GM23338 (cell line): Measurements from ENCODE around the gene FMN2. TPM values are rescaled to one million over a fixed set of nuclear protein-coding genes. Genes with fewer than 3 reads are reported as not detected.

Experiments used
- ATAC-seq: fragments of 200-7000 bp; cut with Tn5 transposase; 3 replicates; pipeline ENCODE4 v1.9.1; 2020
- DNase-seq: peaks from one replicate; pipeline ENCODE4 v3.0.0-alpha.2; 2015; ENCODE audit warnings: low spot score
- H2AFZ ChIP-seq: fragments of 200-600 bp; sonication (generic); 2 replicates; pipeline ENCODE4 v1.8.0; 2016; ENCODE audit warnings: antibody characterized with exemption, mild to moderate bottlenecking, moderate library complexity
- H3F3A ChIP-seq: fragments of 200-600 bp; sonication (generic); replicated peaks from 2 replicates; pipeline ENCODE4 v1.8.0; 2017; ENCODE audit warnings: antibody characterized with exemption, mixed run types, low read depth
- H3K27ac ChIP-seq: fragments of 200-600 bp; sonication (generic); 2 replicates; pipeline ENCODE4 v1.6.1; 2016; ENCODE audit warnings: low read depth
- H3K27me3 ChIP-seq: fragments of 200-600 bp; sonication (generic); 2 replicates; pipeline ENCODE4 v1.8.0; 2016; ENCODE audit warnings: mild to moderate bottlenecking, mixed run types, moderate library complexity; ENCODE audit not compliant: insufficient read depth
- H3K36me3 ChIP-seq: fragments of 200-600 bp; sonication (generic); 2 replicates; pipeline ENCODE4 v1.8.0; 2016; ENCODE audit warnings: mild to moderate bottlenecking; ENCODE audit not compliant: insufficient read depth
- H3K4me1 ChIP-seq: fragments of 200-600 bp; sonication (generic); 2 replicates; pipeline ENCODE4 v1.8.0; 2016; ENCODE audit warnings: mild to moderate bottlenecking, moderate library complexity; ENCODE audit not compliant: insufficient read depth
- H3K4me2 ChIP-seq: fragments of 200-600 bp; sonication (generic); 2 replicates; pipeline ENCODE4 v1.7.1; 2017; ENCODE audit warnings: mixed run types
- H3K4me3 ChIP-seq: fragments of 200-600 bp; sonication (generic); 2 replicates; pipeline ENCODE4 v1.6.1; 2016; ENCODE audit warnings: mixed run types
- H3K79me2 ChIP-seq: fragments of 200-600 bp; sonication (generic); replicated peaks from 2 replicates; pipeline ENCODE4 v1.8.0; 2017; ENCODE audit warnings: mild to moderate bottlenecking; ENCODE audit not compliant: insufficient read depth
- H3K9me2 ChIP-seq: fragments of 200-600 bp; sonication (generic); 2 replicates; pipeline ENCODE4 v1.8.0; 2017; ENCODE audit not compliant: insufficient read depth
- H4K20me1 ChIP-seq: fragments of 200-600 bp; sonication (generic); replicated peaks from 2 replicates; pipeline ENCODE4 v1.8.0; 2017; ENCODE audit warnings: mild to moderate bottlenecking; ENCODE audit not compliant: insufficient read depth
- H3K27ac Mint-ChIP-seq: 2 replicates; pipeline ENCODE4 v1.8.0; 2020; ENCODE audit warnings: inconsistent platforms, mild to moderate bottlenecking, moderate library complexity, mixed read lengths
- H3K27me3 Mint-ChIP-seq: 3 replicates; pipeline ENCODE4 v1.8.0; 2022; ENCODE audit warnings: low read depth, mild to moderate bottlenecking, moderate library complexity, mixed read lengths, inconsistent platforms; ENCODE audit not compliant: insufficient read depth, poor library complexity
- H3K36me3 Mint-ChIP-seq: 3 replicates; pipeline ENCODE4 v1.8.0; 2021; ENCODE audit warnings: low read depth, mild to moderate bottlenecking, inconsistent platforms, moderate library complexity, mixed read lengths
- H3K4me1 Mint-ChIP-seq: 3 replicates; pipeline ENCODE4 v1.8.0; 2020; ENCODE audit warnings: mild to moderate bottlenecking, inconsistent platforms, mixed read lengths
- H3K4me3 Mint-ChIP-seq: 3 replicates; pipeline ENCODE4 v1.8.0; 2021; ENCODE audit warnings: moderate library complexity, mild to moderate bottlenecking, inconsistent platforms, mixed read lengths
- H3K9me3 Mint-ChIP-seq: 3 replicates; pipeline ENCODE4 v1.8.0; 2020; ENCODE audit warnings: moderate library complexity, mild to moderate bottlenecking, inconsistent platforms, mixed read lengths
- CTCF ChIP-seq, 2 experiments: fragments of 200-600 bp in 1 of 2; sonication (generic) in 1 of 2; conservative IDR thresholded peaks; 2 replicates each; pipeline versions ENCODE4 v1.5.1 to v1.6.1; 2016 to 2017; ENCODE audit warnings: antibody characterized with exemption in 2 of 2, low read depth in 2 of 2, mild to moderate bottlenecking in 2 of 2, moderate library complexity in 1 of 2
- EZH2phosphoT487 ChIP-seq: fragments of 200-600 bp; sonication (generic); IDR thresholded peaks from one replicate; pipeline ENCODE4 v1.8.1; 2018; ENCODE audit warnings: antibody characterized with exemption; ENCODE audit not compliant: unreplicated experiment
- REST ChIP-seq: IDR thresholded peaks from one replicate; pipeline ENCODE4 v1.6.1; 2018; ENCODE audit warnings: antibody characterized with exemption; ENCODE audit not compliant: unreplicated experiment
- ZNF114 ChIP-seq: fragments of 250-450 bp; sonication (Bioruptor Pico); IDR thresholded peaks from 2 replicates; pipeline ENCODE4 v1.5.0; 2020; ENCODE audit warnings: mild to moderate bottlenecking, moderate library complexity
- ZNF331 ChIP-seq: fragments of 250-450 bp; sonication (Bioruptor Pico); IDR thresholded peaks from 2 replicates; pipeline ENCODE4 v1.5.0; 2020; ENCODE audit warnings: low read depth, mild to moderate bottlenecking, moderate library complexity
- polyA plus RNA-seq: library from polyadenylated mRNA; unstranded; fragments of >200 nt; fragmentation: Nextera tagmentation; extraction: Ambion mirVana; gene quantifications from 2 replicates; pipeline ENCODE4 v1.2.1, GENCODE V29; 2016
- total RNA-seq: library from RNA; depleted of rRNA; stranded (reverse); fragments of >200 nt; shearing (Covaris generic); gene quantifications from 2 replicates; pipeline ENCODE4 v1.2.3, GENCODE V29; 2014

FMN2 gene
- total and polyA plus RNA-seq, 2 experiments from 2014 or later = 1.5 to 2.5 TPM

- TF ChIP-seq CTCF (conservative IDR thresholded peaks at IDR 0.05; ENCODE audit: low read depth in 2 of 2) = peak; percentile 64 to 74
Observed at GRCh38 chr1:240492832-240493440, 401.3 kb downstream of the FMN2 start (continued).

GRCh38 chr1:240495601-240496000 lies 403.9 kb downstream of the FMN2 start:
- TF ChIP-seq CTCF (conservative IDR thresholded peaks at IDR 0.05; ENCODE audit: low read depth in 2 of 2) = no peak
- no peak for TF ChIP-seq ZNF114 (CRISPR knock-in tag)
- TF ChIP-seq ZNF331 (CRISPR knock-in tag) = no peak
- no peak for TF ChIP-seq REST
- TF ChIP-seq EZH2phosphoT487 = no peak
- peaks cover 13% of the 10 kb centered on the region for H3K27me3 Mint-ChIP-seq
- no peaks in the 10 kb centered on the region for H4K20me1 ChIP-seq
- H3K4me3 Mint-ChIP-seq = no peak overlapping the region
- no peaks in the 10 kb centered on the region for H3K79me2 ChIP-seq
- ATAC-seq (no peak), DNase-seq (no peak)
- peaks cover 7% of the 10 kb centered on the region for H3K9me2 ChIP-seq
- no peaks in the 10 kb centered on the region for H3K36me3 ChIP-seq
- no peak overlapping the region for H3K4me2 ChIP-seq
- 0 out of 2 replicates have a peak, but pooled peaks cover 5% of the 10 kb centered on the region for H3F3A ChIP-seq
- no peak overlapping the region for H3K27ac ChIP-seq
- H3K36me3 Mint-ChIP-seq = no peaks in the 10 kb centered on the region
- H3K4me3 ChIP-seq = no peak overlapping the region
- no peak overlapping the region for H2AFZ ChIP-seq
- no peaks in the 10 kb centered on the region for H3K9me3 Mint-ChIP-seq
- peaks cover 13% of the 10 kb centered on the region for H3K4me1 Mint-ChIP-seq
- H3K4me1 ChIP-seq = peaks cover 14% of the 10 kb centered on the region; the same call in 1 of the 2 replicates
- H3K27ac Mint-ChIP-seq = no peak overlapping the region
- H3K27me3 ChIP-seq = peaks cover 24% of the 10 kb centered on the region
